Activated CD4-positive, alpha-beta T cell treated with anti-CD3 and anti-CD28 coated beads, Interleukin-2, amount 10 ng/mL, durations not matched to agents 24 days and 14 days (primary cell): ENCODE measurements around the gene PDPN. TPM values are rescaled to one million over a fixed set of nuclear protein-coding genes. Genes with fewer than 3 reads are reported as not detected.

Experiments
- DNase-seq: peaks from one replicate; pipeline ENCODE4 v3.0.0; 2022
- H3K27ac Mint-ChIP-seq: one replicate; pipeline ENCODE4 v1.8.0; 2022; ENCODE audit warnings: mild to moderate bottlenecking, mixed read lengths
- H3K27me3 Mint-ChIP-seq: one replicate; pipeline ENCODE4 v1.8.0; 2022; ENCODE audit warnings: mixed read lengths
- H3K36me3 Mint-ChIP-seq: one replicate; pipeline ENCODE4 v1.8.0; 2022; ENCODE audit warnings: low read depth, mild to moderate bottlenecking, mixed read lengths
- H3K4me1 Mint-ChIP-seq: one replicate; pipeline ENCODE4 v1.8.0; 2021; ENCODE audit warnings: mixed read lengths
- H3K4me3 Mint-ChIP-seq: one replicate; pipeline ENCODE4 v1.8.0; 2022; ENCODE audit warnings: mild to moderate bottlenecking, moderate library complexity, mixed read lengths
- H3K9me3 Mint-ChIP-seq: one replicate; pipeline ENCODE4 v1.8.0; 2021; ENCODE audit warnings: mixed read lengths
- intact Hi-C: fragments of 100-400 bp; cut with micrococcal nuclease; formaldehyde crosslinking; loops from one replicate; pipeline ENCODE4 v1.15.1; 2023
- total RNA-seq: library from RNA; stranded (reverse); gene quantifications from 2 replicates; pipeline ENCODE4 v1.2.3, GENCODE V29; 2022

PDPN gene
- total RNA-seq, 1 donor from 2014 or later: not detected

DNA sequence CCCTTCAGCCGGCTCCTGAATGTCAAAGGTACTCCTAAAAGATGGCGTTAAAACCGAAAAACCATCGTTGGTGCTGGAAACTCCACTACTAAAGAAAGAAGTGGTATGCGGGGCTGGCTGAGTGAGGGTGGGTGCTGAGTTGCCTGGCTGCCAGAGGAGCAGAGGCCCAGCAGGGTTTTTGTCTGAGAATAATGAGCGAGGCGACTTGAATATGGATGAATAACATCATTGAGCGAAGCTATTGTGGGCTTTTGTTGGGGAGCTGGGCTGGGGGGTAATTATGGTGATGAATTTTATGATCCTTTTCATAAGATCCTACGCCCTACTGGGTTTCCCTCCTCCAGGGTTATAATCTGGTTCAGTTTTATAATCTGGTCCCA, 2.0 kb downstream of the PDPN start:
- H3K27ac Mint-ChIP-seq: no peak overlapping the region
- intact Hi-C loops: no loop called here
- peaks cover 44% of the 10 kb centered on the region for H3K27me3 Mint-ChIP-seq
- no peak for DNase-seq
- H3K36me3 Mint-ChIP-seq: no peaks in the 10 kb centered on the region
- no peaks in the 10 kb centered on the region for H3K9me3 Mint-ChIP-seq
- H3K4me3 Mint-ChIP-seq: no peak overlapping the region
- H3K4me1 Mint-ChIP-seq: no peaks in the 10 kb centered on the region

DNA sequence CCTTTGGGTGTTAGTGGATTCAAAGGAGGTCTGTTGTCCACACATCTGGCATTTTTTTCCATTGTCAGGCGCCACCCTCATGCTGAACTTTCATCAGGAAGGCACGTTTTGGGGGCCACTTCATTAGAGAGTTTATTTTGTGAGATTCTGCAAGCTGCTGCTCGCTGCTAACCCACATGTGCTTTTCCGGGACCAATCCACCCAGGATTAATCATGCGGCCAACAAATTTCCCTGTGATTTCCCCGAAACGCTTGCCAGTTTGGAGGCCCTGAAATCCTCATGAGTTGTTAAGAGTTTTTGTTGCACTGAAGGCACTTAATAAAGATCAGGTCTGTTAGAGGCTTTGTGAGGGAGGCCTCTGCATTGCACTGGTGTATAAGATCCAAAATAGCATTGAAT, 2.4 kb downstream of the PDPN start:
- H3K4me3 Mint-ChIP-seq: no peak overlapping the region
- intact Hi-C loops: no loop called here
- no peak for DNase-seq
- H3K27ac Mint-ChIP-seq: no peak overlapping the region
- no peaks in the 10 kb centered on the region for H3K4me1 Mint-ChIP-seq
- H3K27me3 Mint-ChIP-seq: peaks cover 44% of the 10 kb centered on the region
- no peaks in the 10 kb centered on the region for H3K36me3 Mint-ChIP-seq
- no peaks in the 10 kb centered on the region for H3K9me3 Mint-ChIP-seq

DNA sequence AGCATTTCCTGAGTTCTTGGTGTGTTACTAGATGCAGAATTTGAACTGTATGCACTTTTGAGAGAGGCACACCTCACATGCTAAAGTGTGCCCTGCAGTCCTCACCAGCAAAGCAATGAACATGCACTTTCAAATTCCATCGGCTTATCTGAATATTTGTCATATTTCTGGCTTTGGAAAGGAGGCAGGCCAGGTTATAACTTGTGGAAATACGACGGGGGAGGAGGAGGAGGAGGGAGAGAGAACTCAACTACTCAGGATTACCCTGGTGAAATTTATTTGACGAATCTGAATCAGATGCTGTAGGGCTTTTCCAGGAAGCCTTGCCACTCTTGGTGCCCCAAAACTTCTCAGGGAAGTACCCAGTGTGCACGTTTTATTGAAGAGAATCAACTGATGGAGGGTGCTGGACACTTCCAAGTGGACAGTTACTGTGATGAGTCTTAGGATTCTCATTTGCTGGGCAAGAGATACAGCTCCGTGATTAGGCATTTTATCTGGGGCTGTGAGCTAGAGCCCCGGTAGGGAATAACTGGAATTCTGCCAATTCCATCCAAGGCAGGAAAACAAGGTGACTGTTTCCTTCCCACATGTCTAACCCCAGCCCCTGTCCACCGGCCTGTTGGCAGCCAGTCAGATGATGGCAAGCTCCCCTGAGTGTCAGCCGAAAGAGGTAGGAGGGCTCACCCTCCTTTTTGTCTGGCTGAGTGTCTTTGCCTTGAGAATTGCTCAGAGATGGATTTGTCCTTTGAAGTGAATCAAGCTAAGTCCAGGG, 3.8 kb downstream of the PDPN start:
- intact Hi-C loops: no loop called here
- Mint-ChIP-seq H3K9me3 (no peaks in the 10 kb centered on the region), H3K4me1 (no peaks in the 10 kb centered on the region), H3K27me3 (peaks cover 32% of the 10 kb centered on the region), H3K36me3 (no peaks in the 10 kb centered on the region), H3K27ac (no peak overlapping the region), H3K4me3 (no peak overlapping the region)
- no peak for DNase-seq

DNA sequence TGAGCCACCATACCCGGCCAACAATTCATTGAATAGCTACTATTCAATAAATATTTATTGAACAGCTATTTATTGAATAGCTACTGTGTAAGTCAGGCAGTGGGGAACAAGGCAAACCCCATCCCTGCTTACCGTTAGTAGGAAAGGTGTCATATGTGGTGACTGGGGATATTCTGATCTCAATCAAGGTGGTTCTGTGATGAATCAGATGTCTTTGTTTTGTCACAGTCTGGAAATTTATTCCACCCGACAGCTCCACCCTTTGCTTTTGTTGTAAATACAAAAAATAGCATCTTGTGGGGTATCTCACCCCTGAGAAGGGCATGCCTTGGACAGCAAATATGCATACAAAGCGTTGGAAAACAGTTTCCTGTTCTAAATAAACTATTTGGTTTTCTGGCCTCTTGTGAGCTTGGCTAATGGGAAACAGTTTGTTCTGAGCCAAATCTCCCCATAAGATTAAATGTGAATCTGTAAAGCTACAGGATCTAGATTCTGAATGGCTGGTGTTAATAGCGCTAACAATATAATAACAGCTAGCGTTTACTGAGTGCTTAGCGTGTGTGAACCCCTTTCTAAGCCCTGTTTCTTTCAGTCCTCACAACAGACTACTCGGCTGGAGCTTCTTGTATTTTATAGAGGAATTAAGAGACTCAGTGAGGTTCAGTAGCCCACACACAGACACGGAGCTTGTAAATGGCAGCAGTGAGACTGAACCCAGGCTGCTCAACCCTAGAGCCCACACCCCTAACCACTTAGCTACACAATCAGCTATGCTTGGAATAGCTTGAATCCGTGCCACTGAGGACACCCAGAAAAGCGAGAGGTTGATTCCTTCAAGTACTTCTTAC, 5.5 kb downstream of the PDPN start:
- Mint-ChIP-seq H3K4me3 (no peak overlapping the region), H3K36me3 (no peaks in the 10 kb centered on the region), H3K9me3 (no peaks in the 10 kb centered on the region), H3K27ac (no peak overlapping the region), H3K27me3 (peaks cover 22% of the 10 kb centered on the region), H3K4me1 (no peaks in the 10 kb centered on the region)
- intact Hi-C loops: no loop called here
- no peak for DNase-seq

DNA sequence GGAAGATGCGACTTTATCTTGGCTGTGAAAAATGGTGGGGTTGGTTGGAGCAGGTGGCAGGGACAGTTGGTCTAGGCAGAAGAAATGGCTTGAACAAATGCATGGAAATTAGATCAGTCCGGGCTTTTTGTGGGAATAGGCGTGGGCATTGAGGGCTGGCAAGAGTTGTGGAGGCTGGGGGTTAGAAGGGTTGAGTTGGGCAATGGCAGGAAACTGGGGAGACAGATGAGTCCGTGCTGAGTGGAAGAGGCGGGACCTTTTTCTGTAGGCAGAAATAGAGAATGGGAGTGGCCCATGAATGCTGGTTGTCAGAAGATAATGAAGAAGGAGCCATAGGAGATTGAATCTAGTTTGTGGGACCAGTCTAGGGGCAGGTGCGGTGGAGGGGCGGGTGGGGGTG, 6.9 kb downstream of the PDPN start:
- no peak for DNase-seq
- Mint-ChIP-seq H3K4me3 (no peak overlapping the region), H3K36me3 (no peaks in the 10 kb centered on the region), H3K27ac (no peak overlapping the region), H3K27me3 (peaks cover 9% of the 10 kb centered on the region), H3K4me1 (no peaks in the 10 kb centered on the region), H3K9me3 (no peaks in the 10 kb centered on the region)
- intact Hi-C loops: no loop called here

DNA sequence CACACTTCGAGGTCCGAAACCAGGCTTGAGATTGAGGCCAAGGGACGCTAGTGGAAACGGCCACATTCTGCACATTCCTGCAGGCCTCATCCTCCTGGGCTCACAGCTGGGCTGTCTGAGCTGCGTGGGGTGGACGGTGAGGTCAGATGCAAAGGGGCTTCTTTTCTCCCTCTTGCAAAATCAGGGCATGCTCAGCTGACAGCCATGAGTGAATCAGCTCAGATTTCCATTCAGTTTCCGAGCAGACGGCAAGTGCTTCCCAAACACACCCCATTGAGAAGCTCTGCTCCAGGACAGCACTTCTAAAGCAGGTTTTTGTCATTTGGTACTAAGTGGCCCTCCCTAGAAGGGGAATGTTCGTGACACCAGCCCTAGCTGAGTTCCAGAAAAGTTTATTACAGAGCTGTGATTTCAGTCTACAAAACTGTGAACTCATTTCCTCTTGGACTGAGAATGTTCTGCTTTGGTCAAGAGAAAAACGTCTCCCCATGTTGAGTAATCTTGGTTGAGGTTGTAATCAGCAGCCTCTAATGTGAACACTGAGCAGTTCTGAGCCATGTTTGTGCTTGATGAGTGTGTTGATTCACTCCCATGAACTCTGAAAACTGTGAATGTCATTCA, 10.0 kb downstream of the PDPN start:
- Mint-ChIP-seq H3K4me1 (no peaks in the 10 kb centered on the region), H3K4me3 (no peak overlapping the region), H3K36me3 (no peaks in the 10 kb centered on the region), H3K27ac (no peak overlapping the region), H3K27me3 (no peaks in the 10 kb centered on the region), H3K9me3 (no peaks in the 10 kb centered on the region)
- intact Hi-C loops: no loop called here
- DNase-seq: no peak

DNA sequence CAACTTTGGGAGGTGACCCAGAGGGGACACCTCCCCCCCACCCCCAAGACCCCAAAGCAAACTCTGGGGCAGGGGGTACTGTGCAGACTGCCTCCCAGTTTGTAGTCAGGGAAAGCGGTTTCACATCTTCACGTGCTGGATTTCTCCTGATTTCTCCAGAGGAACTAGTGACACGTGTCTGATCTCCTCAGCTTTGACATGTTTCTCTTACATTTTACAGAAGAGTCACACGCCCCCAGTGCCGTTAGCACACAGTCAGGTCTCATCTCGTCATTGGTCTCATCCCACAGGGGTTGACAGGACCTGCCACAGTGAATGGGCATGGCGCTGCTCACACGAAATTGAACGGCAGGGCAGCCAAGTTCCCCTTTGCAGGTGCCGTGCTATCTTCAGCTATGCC, 11.8 kb downstream of the PDPN start:
- intact Hi-C loops: no loop called here
- DNase-seq: no peak
- H3K4me1 Mint-ChIP-seq: no peaks in the 10 kb centered on the region
- H3K4me3 Mint-ChIP-seq: no peak overlapping the region
- H3K36me3 Mint-ChIP-seq: no peaks in the 10 kb centered on the region
- no peaks in the 10 kb centered on the region for H3K9me3 Mint-ChIP-seq
- H3K27ac Mint-ChIP-seq: no peak overlapping the region
- H3K27me3 Mint-ChIP-seq: no peaks in the 10 kb centered on the region

DNA sequence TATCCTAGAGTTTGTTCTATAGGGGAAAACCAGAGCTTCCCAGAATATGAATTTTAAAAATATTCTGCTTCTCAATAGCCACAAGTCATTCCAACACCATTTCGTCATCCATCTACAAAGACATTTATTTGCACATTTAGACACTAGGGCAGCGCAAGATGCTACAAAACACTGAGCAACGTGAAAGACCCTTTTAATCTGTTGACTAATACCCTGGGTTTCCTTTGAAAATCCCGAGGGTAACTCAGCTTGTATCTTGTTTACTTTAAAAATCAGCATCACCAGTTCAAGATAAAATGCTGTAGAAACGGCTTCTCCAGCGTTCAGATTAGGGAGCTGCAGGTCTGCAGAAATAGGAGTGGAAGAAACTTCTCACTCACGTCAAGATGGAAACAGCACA, 13.5 kb downstream of the PDPN start:
- H3K27ac Mint-ChIP-seq: no peak overlapping the region
- no peaks in the 10 kb centered on the region for H3K4me1 Mint-ChIP-seq
- no peaks in the 10 kb centered on the region for H3K27me3 Mint-ChIP-seq
- no peak for DNase-seq
- H3K36me3 Mint-ChIP-seq: no peaks in the 10 kb centered on the region
- intact Hi-C loops: no loop called here
- H3K9me3 Mint-ChIP-seq: no peaks in the 10 kb centered on the region
- H3K4me3 Mint-ChIP-seq: no peak overlapping the region

DNA sequence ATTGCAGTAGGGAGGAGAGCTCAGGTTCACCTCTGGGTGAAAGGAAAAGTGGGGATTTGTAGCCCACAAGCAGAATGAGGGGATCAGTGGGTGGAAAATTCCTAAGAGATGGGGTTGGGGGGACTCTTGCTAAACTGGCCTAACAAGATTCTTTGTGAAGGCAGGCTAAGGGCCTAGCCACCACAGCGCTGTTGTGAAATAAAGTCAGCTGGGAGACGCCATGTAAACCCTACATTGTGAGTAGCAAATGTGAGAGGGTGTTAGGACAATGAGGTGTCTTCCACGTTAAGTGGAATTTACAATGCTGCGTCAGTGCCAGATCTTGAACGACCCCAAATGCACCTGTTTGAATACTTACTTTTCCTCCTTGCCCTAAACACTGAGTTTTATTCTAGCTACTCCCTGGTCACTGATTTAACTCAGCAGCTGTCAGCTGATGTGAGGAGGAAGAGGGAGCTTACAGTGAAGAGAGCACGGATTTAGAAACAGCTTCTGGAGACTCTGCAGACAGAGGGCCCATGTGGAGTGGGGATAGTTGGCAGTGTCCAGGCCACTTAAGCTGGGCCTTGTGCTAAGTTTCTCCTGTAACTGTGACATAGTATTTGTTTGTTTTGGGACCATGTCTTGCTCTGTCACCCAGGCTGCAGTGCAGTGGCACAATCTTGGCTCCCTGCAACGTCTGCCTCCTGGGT, 17.3 kb downstream of the PDPN start:
- Mint-ChIP-seq H3K4me1 (no peaks in the 10 kb centered on the region), H3K36me3 (no peaks in the 10 kb centered on the region), H3K9me3 (no peaks in the 10 kb centered on the region), H3K27ac (no peak overlapping the region), H3K27me3 (no peaks in the 10 kb centered on the region), H3K4me3 (no peak overlapping the region)
- intact Hi-C loops: no loop called here
- no peak for DNase-seq

DNA sequence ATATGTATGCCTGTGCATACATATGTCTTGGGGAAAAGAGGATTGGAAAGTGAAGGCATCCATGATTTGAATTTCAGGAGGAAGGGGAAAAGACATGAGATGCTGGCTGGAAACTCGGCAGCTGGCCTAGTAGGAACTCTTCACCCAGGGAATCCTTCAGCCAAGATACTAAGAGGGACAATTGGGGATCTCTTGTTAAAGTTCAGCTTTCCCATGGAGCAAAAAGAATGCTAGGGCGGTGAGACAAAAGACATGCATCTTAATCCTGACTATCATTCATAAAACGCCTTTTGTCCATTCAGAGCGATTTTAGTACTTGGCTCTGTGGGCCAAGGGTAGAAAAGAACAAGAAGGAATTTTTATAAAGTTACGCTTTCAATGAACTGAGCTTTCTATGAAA, 20.5 kb downstream of the PDPN start:
- Mint-ChIP-seq H3K4me1 (no peaks in the 10 kb centered on the region), H3K9me3 (no peaks in the 10 kb centered on the region), H3K27ac (no peak overlapping the region)

DNA sequence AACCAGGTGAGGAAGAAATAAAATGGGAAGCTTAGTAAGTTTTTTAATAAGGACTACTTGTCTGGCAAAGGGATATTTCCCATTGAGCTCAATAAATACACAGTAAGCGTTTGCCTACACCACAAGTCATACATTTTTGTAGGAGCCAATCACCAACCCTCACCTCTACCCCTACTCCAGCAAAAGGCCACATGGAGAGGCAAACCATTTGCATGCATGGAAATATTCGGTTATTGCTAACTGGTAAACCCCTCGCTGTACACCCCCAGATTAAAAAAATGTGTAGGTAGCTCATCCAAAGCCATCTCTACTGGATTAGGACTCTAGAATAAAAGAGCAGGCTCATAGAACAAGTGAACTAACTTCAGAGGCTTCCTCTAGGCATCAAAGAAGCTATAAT, 21.1 kb downstream of the PDPN start:
- Mint-ChIP-seq H3K36me3 (no peaks in the 10 kb centered on the region), H3K27me3 (no peaks in the 10 kb centered on the region), H3K9me3 (no peaks in the 10 kb centered on the region), H3K4me1 (no peaks in the 10 kb centered on the region), H3K4me3 (no peak overlapping the region), H3K27ac (no peak overlapping the region)
- intact Hi-C loops: no loop called here
- DNase-seq: no peak

More for the DNA sequence above, 20.5 kb downstream of the PDPN start:
- no peak for DNase-seq
- H3K4me3 Mint-ChIP-seq: no peak overlapping the region
- H3K27me3 Mint-ChIP-seq: no peaks in the 10 kb centered on the region
- intact Hi-C loops: no loop called here
- no peaks in the 10 kb centered on the region for H3K36me3 Mint-ChIP-seq

DNA sequence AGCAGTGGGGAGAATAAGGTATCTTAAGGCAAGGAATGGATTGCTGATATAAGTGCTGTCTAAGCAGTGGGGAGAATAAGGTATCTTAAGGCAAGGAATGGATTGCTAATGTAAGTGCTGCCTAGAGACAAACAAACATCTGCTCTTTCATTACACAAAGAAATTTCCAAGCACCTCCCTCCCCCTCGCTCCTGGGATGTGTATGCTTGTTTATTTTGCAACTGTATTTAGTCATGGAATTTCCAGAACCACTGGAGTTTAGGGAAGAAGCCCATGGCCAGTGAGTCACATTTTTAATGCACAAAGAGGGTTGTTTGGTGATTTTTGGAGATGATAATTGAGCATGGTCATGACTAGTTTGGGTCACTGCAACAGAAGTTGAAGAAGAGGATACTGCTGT, 21.5 kb downstream of the PDPN start:
- no peaks in the 10 kb centered on the region for H3K4me1 Mint-ChIP-seq
- H3K9me3 Mint-ChIP-seq: no peaks in the 10 kb centered on the region
- no peaks in the 10 kb centered on the region for H3K36me3 Mint-ChIP-seq
- H3K27ac Mint-ChIP-seq: no peak overlapping the region
- no peak overlapping the region for H3K4me3 Mint-ChIP-seq
- no peaks in the 10 kb centered on the region for H3K27me3 Mint-ChIP-seq
- no peak for DNase-seq
- intact Hi-C loops: no loop called here

DNA sequence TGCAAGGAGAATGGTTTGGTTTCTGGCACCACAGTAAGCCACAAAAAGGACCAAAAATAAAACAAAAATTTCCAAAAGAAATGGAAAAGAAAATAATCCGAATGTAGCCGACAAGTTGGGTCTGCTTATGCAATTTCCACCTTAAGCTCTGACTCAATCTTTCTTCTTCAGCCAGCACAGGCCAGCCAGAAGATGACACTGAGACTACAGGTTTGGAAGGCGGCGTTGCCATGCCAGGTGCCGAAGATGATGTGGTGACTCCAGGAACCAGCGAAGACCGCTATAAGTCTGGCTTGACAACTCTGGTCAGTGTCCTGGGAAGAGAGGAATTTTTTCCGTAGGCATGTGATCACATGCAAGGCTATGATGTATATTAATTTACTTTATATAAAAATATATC, 23.4 kb downstream of the PDPN start:
- DNase-seq: no peak
- H3K9me3 Mint-ChIP-seq: no peaks in the 10 kb centered on the region
- H3K4me1 Mint-ChIP-seq: no peaks in the 10 kb centered on the region
- H3K27ac Mint-ChIP-seq: no peak overlapping the region
- no peaks in the 10 kb centered on the region for H3K27me3 Mint-ChIP-seq
- intact Hi-C loops: no loop called here
- H3K4me3 Mint-ChIP-seq: no peak overlapping the region
- no peaks in the 10 kb centered on the region for H3K36me3 Mint-ChIP-seq

DNA sequence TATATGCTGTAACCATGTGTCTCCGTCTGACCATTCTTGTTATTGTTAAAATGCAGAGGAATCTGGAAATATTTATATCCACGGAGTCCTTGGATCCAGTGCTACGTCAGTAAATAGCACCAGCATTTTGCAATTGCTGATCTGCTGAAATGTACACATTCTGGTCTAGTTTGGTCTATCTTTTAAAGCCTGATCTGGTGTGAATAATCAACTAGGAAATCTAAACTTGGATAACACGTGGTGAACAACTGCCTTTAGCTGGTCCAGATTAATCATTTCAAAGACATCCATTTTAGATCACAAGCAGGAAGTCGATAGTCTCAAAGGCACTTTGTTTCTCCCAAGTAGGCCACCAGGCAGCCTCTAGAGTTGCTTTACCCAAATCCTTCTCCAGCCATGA, 32.6 kb downstream of the PDPN start:
- H3K4me3 Mint-ChIP-seq: no peak overlapping the region
- H3K27me3 Mint-ChIP-seq: no peaks in the 10 kb centered on the region
- DNase-seq: no peak
- no peaks in the 10 kb centered on the region for H3K9me3 Mint-ChIP-seq
- H3K4me1 Mint-ChIP-seq: no peaks in the 10 kb centered on the region
- intact Hi-C loops: no loop called here
- no peak overlapping the region for H3K27ac Mint-ChIP-seq
- H3K36me3 Mint-ChIP-seq: no peaks in the 10 kb centered on the region
